Caco-2 (cell line): Measurements from ENCODE around the gene SUOX. TPM values are rescaled to one million over a fixed set of nuclear protein-coding genes. Genes with fewer than 3 reads are reported as not detected.
"Not testable (repeated sequence)": the region's sequence is repeated elsewhere in the genome, so short reads cannot be mapped to it uniquely, and the experiment has no call there.

Experiments
- BruUV-seq: library from RNA; stranded (reverse); fragments of 400-500 nt; replicated peaks from 2 replicates; lab custom pipeline; 2021; lab: Mats Ljungman, UMichigan
- CTCF ChIA-PET: fragments of 300-600 bp; sonication (Branson Sonifier 250); formaldehyde crosslinking; loops from one replicate; lab custom pipeline; 2022; ENCODE audit warnings: antibody characterized with exemption; lab: Charles Lee
- POLR2A ChIA-PET: fragments of 300-600 bp; sonication (Branson Sonifier 250); formaldehyde crosslinking; loops from one replicate; lab custom pipeline; 2022; ENCODE audit warnings: antibody characterized with exemption; lab: Charles Lee
- DNase-seq, 2 experiments: peaks; one replicate each; pipeline versions ENCODE4 v3.0.0 to v3.0.0-alpha.2; 2020 to 2022
- H3K27me3 ChIP-seq: replicated peaks from 2 replicates; pipeline ENCODE4 v1.6.0; 2011; ENCODE audit warnings: low read length; ENCODE audit not compliant: control insufficient read depth, insufficient read depth
- H3K36me3 ChIP-seq: 2 replicates; pipeline ENCODE4 v1.5.1; 2011; ENCODE audit warnings: low read length; ENCODE audit not compliant: control insufficient read depth, insufficient read depth
- H3K4me1 ChIP-seq: fragments of 250-450 bp; sonication (Bioruptor Pico); 2 replicates; pipeline ENCODE4 v1.5.1; 2020; ENCODE audit warnings: mild to moderate bottlenecking
- H3K4me3 ChIP-seq: 2 replicates; pipeline ENCODE4 v1.5.1; 2011; ENCODE audit warnings: low read depth, mild to moderate bottlenecking, control low read depth, low read length
- H3K9me3 ChIP-seq: fragments of 250-450 bp; sonication (Bioruptor Pico); 2 replicates; pipeline ENCODE4 v1.5.1; 2020; ENCODE audit warnings: mild to moderate bottlenecking, moderate library complexity
- H3K27ac Mint-ChIP-seq: one replicate; pipeline ENCODE4 v1.8.0; 2022; ENCODE audit warnings: mixed read lengths; ENCODE audit not compliant: unreplicated experiment
- H3K27me3 Mint-ChIP-seq: one replicate; pipeline ENCODE4 v1.8.0; 2022; ENCODE audit warnings: mixed read lengths; ENCODE audit not compliant: insufficient read depth, unreplicated experiment
- H3K36me3 Mint-ChIP-seq: one replicate; pipeline ENCODE4 v1.8.0; 2022; ENCODE audit warnings: mild to moderate bottlenecking, mixed read lengths; ENCODE audit not compliant: insufficient read depth, unreplicated experiment
- H3K4me1 Mint-ChIP-seq: one replicate; pipeline ENCODE4 v1.8.0; 2022; ENCODE audit warnings: low read depth, mixed read lengths; ENCODE audit not compliant: unreplicated experiment
- H3K4me3 Mint-ChIP-seq: one replicate; pipeline ENCODE4 v1.8.0; 2022; ENCODE audit warnings: mild to moderate bottlenecking, moderate library complexity, mixed read lengths; ENCODE audit not compliant: unreplicated experiment
- H3K9me3 Mint-ChIP-seq: one replicate; pipeline ENCODE4 v1.8.0; 2022; ENCODE audit warnings: mixed read lengths; ENCODE audit not compliant: unreplicated experiment
- CTCF ChIP-seq, 2 experiments: fragments of 200-600 bp in 1 of 2; IDR thresholded peaks; 1 replicate in 1 of 2; 2 replicates in 1 of 2; pipeline versions ENCODE4 v1.5.1 to v1.8.0; 2011 to 2022; ENCODE audit warnings: antibody characterized with exemption in 1 of 2, control low read depth in 1 of 2, inconsistent platforms in 1 of 2, low read depth in 1 of 2, low read length in 1 of 2, mild to moderate bottlenecking in 1 of 2, moderate library complexity in 1 of 2; ENCODE audit not compliant: insufficient read depth in 1 of 2, severe bottlenecking in 1 of 2, unreplicated experiment in 1 of 2
- intact Hi-C: fragments of 100-400 bp; cut with micrococcal nuclease; formaldehyde crosslinking; loops from one replicate; pipeline ENCODE4 v1.10.0; 2022; ENCODE audit not compliant: unreplicated experiment
- total RNA-seq: library from RNA; stranded (reverse); gene quantifications from 2 replicates; pipeline ENCODE4 v1.2.3, GENCODE V29; 2022

The SUOX gene
- total RNA-seq, 1 experiment from 2014 or later: 40.8 TPM

DNA sequence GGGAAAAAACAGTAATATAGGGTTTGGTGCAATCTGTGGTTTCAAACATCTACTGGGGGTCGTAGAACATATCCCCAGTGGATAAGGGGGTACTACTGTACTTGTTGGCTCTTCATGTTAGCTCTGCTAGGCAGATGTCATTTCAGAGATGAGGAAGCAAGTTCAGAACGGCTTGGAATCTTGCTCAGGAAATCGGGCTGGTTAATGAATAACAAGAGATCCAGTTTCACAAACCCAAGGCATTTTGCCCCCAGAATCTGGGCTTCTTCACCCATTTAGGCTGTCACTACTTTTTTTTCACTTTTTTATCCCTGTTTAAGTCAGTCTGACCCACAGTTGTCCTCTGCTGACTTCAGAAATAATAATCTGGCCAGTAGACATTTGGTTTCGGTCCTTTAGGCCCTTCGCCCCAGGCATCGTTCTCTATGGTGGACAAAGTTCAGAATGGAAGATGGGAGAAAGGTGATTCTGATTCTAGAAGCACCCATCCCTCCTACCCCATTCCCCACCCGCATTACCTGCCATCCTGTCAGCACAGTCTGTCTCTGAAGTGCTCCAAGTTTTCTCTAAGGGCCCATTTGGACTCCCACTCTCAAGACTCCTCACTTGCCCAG is 4.5 kb downstream of the SUOX start:
- ChIA-PET POLR2A (interaction anchor here (0.6 kb wide), 1 partner anchor 15 kb away, joined by 5 read pairs; no protein-coding TSS in a partner anchor), CTCF (interaction anchor here (0.5 to 1.0 kb wide), 2 partner anchors 28 to 76 kb away, joined by 3 to 4 read pairs; no protein-coding TSS in a partner anchor)
- TF ChIP-seq CTCF (IDR thresholded peaks at IDR 0.05; ENCODE audit: insufficient read depth in 1 of 2, low read depth in 1 of 2, low read length in 1 of 2, severe bottlenecking in 1 of 2, unreplicated experiment in 1 of 2): no peak
- H3K36me3 ChIP-seq: peaks cover 6% of the 10 kb centered on the region
- DNase-seq: peak in 1 of 2 experiments; percentile 59
- Mint-ChIP-seq H3K4me1 (peaks cover 27% of the 10 kb centered on the region), H3K27ac (peak overlapping the region; percentile 58), H3K4me3 (peak overlapping the region; percentile 7), H3K9me3 (no peaks in the 10 kb centered on the region), H3K36me3 (peaks cover 54% of the 10 kb centered on the region), H3K27me3 (no peaks in the 10 kb centered on the region)
- intact Hi-C loops: loop anchor here (1.0 kb wide), 2 partner anchors 9 to 28 kb away; no protein-coding TSS in a partner anchor
- no peaks in the 10 kb centered on the region for H3K27me3 ChIP-seq
- peaks cover 26% of the 10 kb centered on the region for H3K4me1 ChIP-seq
- H3K9me3 ChIP-seq: no peaks in the 10 kb centered on the region
- no peak overlapping the region for H3K4me3 ChIP-seq
- no TSS peak for BruUV-seq

DNA sequence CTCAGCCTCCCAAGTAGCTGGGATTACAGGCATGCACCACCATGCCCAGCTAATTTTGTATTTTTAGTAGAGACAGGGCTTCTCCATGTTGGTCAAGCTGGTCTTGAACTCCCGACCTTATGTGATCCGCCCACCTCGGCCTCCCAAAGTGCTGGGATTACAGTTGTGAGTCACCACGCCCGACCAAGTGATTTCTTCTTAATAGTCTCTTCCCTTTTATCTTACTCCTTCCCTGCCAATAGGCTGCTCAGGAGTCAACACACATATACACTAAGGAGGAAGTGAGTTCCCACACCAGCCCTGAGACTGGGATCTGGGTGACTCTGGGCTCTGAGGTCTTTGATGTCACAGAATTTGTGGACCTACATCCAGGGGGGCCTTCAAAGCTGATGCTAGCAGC is 6.3 kb downstream of the SUOX start:
- Mint-ChIP-seq H3K36me3 (peaks cover 50% of the 10 kb centered on the region), H3K4me1 (peaks cover 39% of the 10 kb centered on the region)
- H3K4me3 Mint-ChIP-seq, intact Hi-C loops, H3K9me3 Mint-ChIP-seq, H3K27ac Mint-ChIP-seq, H3K36me3 ChIP-seq, H3K9me3 ChIP-seq, CTCF ChIA-PET, DNase-seq, BruUV-seq, H3K27me3 ChIP-seq, H3K27me3 Mint-ChIP-seq, POLR2A ChIA-PET, H3K4me3 ChIP-seq: not testable (repeated sequence)
- peaks cover 33% of the 10 kb centered on the region for H3K4me1 ChIP-seq

- TF ChIP-seq CTCF (IDR thresholded peaks at IDR 0.05; ENCODE audit: insufficient read depth in 1 of 2, low read depth in 1 of 2, low read length in 1 of 2, severe bottlenecking in 1 of 2, unreplicated experiment in 1 of 2): no peak
- intact Hi-C loops: no loop called here
- CTCF ChIA-PET: no interaction called here
- DNase-seq: no peak
- BruUV-seq: no TSS peak
- no peak overlapping the region for H3K4me3 ChIP-seq
- no peaks in the 10 kb centered on the region for H3K9me3 ChIP-seq
- H3K36me3 ChIP-seq: peaks cover 6% of the 10 kb centered on the region
- POLR2A ChIA-PET: no interaction called here
- H3K4me3 Mint-ChIP-seq: peak overlapping the region; percentile 4
- peaks cover 41% of the 10 kb centered on the region for H3K4me1 ChIP-seq
- peak overlapping the region; percentile 25 for H3K27ac Mint-ChIP-seq
- peaks cover 46% of the 10 kb centered on the region for H3K4me1 Mint-ChIP-seq
- H3K27me3 ChIP-seq: no peaks in the 10 kb centered on the region
- no peaks in the 10 kb centered on the region for H3K27me3 Mint-ChIP-seq
- peaks cover 49% of the 10 kb centered on the region for H3K36me3 Mint-ChIP-seq
- H3K9me3 Mint-ChIP-seq: no peaks in the 10 kb centered on the region
These were observed 7.1 kb downstream of the SUOX start for GRCh38 chr12:56004211-56004610.
